ENCODE data around the gene PANX3.
"Not testable (repeated sequence)": the region's sequence is repeated elsewhere in the genome, so short reads cannot be mapped to it uniquely, and the experiment has no call there.

Gene PANX3

GRCh38 chr11:124611064-124611463 lies at the start of gene PANX3:
Gene PANX3 (plus strand): TSS chr11:124611428. CDS start chr11:124611557, 129 bp downstream.
- DNase-seq, result no peak

- DNase-seq, result no peak
Observed at GRCh38 chr11:124569697-124570096, 41.5 kb upstream of the PANX3 start, which contains the start of gene OR8A1. Gene OR8A1 (plus strand): TSS chr11:124569997. CDS start chr11:124570120, 123 bp downstream.

GRCh38 chr11:124570160-124570559 lies 41.1 kb upstream of the PANX3 start:
- DNase-seq, result no peak

GRCh38 chr11:124577716-124578427 lies 33.4 kb upstream of the PANX3 start:
- no peak for DNase-seq

- no peak for DNase-seq
Observed at GRCh38 chr11:124578761-124579160, 32.5 kb upstream of the PANX3 start.

- DNase-seq, result no peak
Observed at GRCh38 chr11:124581817-124582216, 29.4 kb upstream of the PANX3 start.

DNA sequence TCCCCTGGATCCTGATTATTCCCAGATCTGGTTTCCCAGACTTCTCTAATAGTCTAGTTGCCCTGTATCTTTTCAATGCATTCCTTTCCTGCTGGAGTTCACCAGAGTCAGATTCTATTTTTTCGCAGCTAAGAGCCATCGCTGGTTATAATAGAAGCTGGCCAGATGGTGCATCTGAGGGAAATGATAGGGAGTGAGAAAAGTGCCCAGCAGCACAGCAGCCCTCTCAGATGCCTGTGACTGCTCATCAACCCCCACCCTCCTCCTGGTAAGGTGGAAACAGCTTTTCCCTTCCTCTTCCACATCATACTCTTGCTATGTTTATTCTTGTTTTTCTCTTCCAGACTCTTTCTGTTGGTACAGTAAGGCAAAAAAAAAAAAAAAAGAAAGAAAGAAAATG lies 28.7 kb upstream of the PANX3 start:
- peak in 1 of 2 experiments; percentile 58 for DNase-seq

GRCh38 chr11:124583781-124584180 lies 27.4 kb upstream of the PANX3 start:
- DNase-seq, result no peak

- no peak for DNase-seq
Observed at GRCh38 chr11:124584681-124585372, 26.4 kb upstream of the PANX3 start.

GRCh38 chr11:124586238-124586860 lies 24.9 kb upstream of the PANX3 start:
- DNase-seq, result peak in 1 of 2 experiments; percentile 46

DNA sequence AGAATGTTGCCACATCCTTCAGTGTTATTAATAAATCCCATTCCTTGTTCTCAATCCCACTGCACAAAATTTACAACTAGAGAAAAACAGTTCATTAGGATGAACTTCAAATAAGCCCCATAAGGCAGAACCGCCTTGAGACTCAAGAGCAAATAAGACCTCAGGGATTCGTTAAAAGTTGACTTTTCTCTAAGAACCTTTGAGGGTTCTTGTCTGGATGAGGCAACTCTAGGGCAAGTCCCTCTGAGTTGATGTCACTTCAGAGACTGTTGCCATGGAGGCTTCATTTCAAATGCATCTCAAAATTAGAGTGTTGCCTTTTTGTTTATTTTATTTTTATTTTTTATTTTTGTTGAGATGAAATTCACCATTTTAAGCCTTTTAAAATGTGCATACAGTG lies 19.8 kb upstream of the PANX3 start:
- no peak for DNase-seq

GRCh38 chr11:124592627-124593026 lies 18.6 kb upstream of the PANX3 start:
- no peak for DNase-seq

DNA sequence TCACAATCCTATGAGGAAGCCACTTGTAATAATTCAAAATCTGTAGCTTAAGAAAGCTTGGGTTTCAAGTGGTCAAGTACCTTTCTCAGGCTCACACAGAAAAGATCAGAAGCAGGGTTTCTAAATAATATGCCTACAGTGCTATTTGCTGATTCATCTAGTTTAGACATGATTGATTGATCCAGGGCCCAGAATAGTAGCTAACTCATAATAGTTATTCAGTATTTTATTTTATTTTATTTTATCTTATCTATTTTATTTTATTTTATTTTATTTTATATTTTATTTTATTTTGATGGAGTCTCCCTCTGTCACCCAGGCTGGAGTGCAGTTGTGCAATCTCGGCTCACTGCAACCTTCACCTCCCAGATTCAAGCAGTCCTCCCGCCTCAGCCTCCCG lies 15.9 kb upstream of the PANX3 start:
- DNase-seq, result no peak

GRCh38 chr11:124597626-124598025 lies 13.6 kb upstream of the PANX3 start:
- DNase-seq, result no peak

DNA sequence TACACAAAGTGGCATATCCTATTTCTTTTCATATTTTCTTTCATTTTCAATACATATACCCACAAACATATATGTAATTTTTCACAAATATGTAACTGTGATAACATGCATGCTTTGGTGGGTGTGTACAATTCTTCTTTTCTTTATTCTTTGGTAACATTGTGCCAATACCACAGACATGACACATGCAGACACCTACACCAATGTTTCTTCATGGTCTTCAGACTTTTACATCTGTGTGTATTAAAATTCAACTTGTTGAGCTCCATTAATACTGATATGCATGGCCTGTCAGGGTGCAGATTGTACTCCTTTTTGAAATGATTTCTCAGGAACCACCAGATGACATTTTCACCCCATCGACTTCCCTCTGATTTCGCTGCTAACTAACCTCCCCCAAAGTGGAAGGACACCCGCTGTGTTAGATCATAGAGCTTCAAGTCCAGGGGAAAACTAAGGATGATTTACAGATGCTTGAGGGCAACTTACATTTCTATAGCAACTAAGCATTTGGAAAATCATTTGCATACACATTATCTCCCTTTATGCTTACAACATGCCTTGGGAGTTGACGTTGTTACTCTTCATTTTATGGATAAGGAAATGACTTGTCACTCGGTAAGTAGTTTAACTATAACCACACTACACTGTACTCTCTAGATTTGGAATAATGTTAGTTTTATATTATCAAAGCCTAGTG lies 10.5 kb upstream of the PANX3 start:
- DNase-seq, result no peak

DNA sequence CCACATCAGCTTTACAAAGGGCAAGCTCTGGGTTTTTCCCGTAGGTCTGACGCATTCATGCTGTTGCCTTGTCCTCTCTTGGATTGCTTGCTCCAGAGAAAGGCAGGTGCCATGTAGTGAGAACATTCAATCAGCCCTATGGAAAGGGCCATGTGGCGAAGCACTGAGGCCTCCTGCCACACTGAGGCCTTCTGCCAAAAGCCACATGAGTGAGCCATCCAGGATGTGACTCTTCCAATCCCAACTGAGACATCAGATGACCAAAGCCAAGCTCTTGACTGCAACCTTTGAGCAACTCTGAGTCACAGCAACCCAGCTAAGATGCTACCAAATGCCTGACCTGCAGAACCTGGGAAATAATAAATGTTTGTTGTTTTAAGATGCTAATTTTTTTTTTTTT lies 9.0 kb upstream of the PANX3 start:
- DNase-seq, result no peak

DNA sequence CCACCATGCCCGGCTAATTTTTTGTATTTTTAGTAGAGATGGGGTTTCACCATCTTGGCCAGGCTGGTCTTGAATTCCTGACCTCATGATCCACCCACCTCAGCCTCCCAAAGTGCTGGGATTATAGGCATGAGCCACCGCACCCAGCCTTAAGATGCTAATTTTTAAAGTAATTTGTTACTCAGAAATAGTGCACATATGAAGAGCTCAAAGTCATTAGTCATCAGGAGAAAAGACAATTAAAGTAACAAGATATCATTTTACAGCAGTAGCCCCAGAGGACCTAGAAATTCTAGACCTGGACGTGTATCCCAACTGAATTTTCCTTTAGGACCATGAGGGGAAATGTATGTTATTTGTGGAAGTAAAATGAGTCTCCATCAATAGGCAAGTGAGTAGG lies 8.5 kb upstream of the PANX3 start:
- not testable (repeated sequence) for DNase-seq

GRCh38 chr11:124605719-124606118 lies 5.5 kb upstream of the PANX3 start:
- DNase-seq, result no peak

GRCh38 chr11:124608147-124608546 lies 3.1 kb upstream of the PANX3 start:
- no peak for DNase-seq

- no peak for DNase-seq
Observed at GRCh38 chr11:124610295-124610694, 933 bp upstream of the PANX3 start.

- no peak for DNase-seq
Observed at GRCh38 chr11:124612045-124612444, 817 bp downstream of the PANX3 start.

DNA sequence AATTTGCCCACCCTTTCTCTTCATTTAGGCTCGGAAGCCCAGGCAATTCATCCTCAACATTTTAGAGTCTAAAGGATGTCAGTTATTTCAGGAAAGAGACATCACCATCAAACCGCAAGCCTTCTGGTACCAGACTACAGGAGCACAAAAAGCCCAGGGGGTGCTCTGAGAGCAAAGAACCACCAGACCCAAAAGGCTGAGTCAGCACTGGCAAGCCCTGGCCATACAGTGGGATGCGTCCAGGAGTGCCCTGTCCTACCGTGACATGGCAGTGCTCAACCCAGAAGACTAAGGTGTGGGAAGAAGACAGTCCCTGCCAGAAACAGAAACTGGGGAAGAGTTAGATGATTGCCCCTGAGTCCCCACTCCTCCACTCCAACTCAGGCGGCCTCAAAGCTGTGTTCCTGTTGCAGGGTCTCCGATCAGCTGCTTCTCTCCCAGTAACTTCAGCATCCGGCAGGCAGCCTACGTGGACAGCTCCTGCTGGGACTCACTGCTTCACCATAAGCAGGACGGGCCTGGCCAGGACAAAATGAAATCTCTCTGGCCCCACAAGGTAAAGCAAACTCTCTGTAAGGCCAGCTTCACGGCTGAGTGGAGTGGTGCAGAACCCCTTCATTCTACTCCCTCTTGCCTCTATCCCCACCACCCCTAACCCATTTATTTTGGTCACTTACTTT lies 1.5 kb downstream of the PANX3 start:
- no peak for DNase-seq

GRCh38 chr11:124618863-124619262 lies 7.6 kb downstream of the PANX3 start:
- no peak for DNase-seq

Data from NCI-H524 (cell line).